ES-I3 (cell line): ENCODE data around the gene EIPR1.
"Not testable (repeated sequence)": the region's sequence is repeated elsewhere in the genome, so short reads cannot be mapped to it uniquely, and the experiment has no call there.

ENCODE experiments used
- H3K36me3 ChIP-seq: 2 replicates; pipeline ENCODE4 v1.6.1; 2013; ENCODE audit warnings: mild to moderate bottlenecking, low read length, control low read depth, moderate library complexity; ENCODE audit not compliant: insufficient read depth
- H3K4me1 ChIP-seq: 2 replicates; pipeline ENCODE4 v1.6.1; 2013; ENCODE audit warnings: mild to moderate bottlenecking, control low read depth, low read length; ENCODE audit not compliant: insufficient read depth
- H3K9ac ChIP-seq: 2 replicates; pipeline ENCODE4 v1.6.1; 2013; ENCODE audit warnings: low read depth, mild to moderate bottlenecking, low read length, moderate library complexity
- H3K9me3 ChIP-seq: 2 replicates; pipeline ENCODE4 v1.6.1; 2013; ENCODE audit warnings: mild to moderate bottlenecking, low read length, moderate library complexity; ENCODE audit not compliant: control insufficient read depth, insufficient read depth

Gene EIPR1

GRCh38 chr2:3357446-3357845 lies 20.2 kb downstream of the EIPR1 start:
- not testable (repeated sequence) for H3K36me3 ChIP-seq, H3K9me3 ChIP-seq, H3K9ac ChIP-seq
- peaks cover 10% of the 10 kb centered on the region for H3K4me1 ChIP-seq

- H3K9me3 ChIP-seq, result no peaks in the 10 kb centered on the region
- H3K36me3 ChIP-seq, result no peaks in the 10 kb centered on the region; the same call in 1 of the 2 replicates
- no peak overlapping the region for H3K9ac ChIP-seq
- H3K4me1 ChIP-seq, result peaks cover 10% of the 10 kb centered on the region
Observed at GRCh38 chr2:3356799-3357198, 20.8 kb downstream of the EIPR1 start.

DNA sequence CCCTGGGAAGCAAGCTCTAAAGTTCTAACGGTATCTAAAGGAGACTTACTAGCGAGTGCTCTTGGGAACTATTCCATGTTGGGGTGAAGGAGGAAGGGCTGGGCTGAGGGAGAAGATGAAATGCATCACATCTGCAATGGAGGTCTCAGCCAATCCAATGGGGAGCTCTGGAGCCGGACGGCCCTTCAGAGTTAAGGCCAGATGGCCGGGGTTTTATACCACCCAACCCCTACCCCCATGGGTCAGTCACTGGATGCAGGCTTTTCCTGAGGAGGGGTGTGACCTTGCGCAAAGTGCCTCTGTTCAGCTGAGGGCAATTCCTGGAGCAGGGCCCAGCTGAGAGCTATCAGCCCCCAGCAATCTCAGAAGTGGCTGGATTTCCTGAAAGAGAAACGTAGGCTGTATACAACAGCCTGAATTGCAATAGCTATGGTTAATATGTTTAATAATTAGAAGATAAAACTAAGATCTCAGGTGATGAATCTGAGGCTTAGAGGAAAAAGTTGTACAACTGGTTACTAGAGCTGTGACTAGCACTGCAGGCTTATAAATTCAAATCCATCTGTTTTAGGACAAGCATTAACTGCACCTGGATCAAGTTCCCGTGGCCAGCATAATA lies 21.6 kb downstream of the EIPR1 start:
- no peaks in the 10 kb centered on the region; the same call in 1 of the 2 replicates for H3K36me3 ChIP-seq
- H3K9ac ChIP-seq, result no peak overlapping the region

GRCh38 chr2:3354986-3355385 lies 22.6 kb downstream of the EIPR1 start:
- Histone ChIP-seq H3K36me3 (no peaks in the 10 kb centered on the region; the same call in 1 of the 2 replicates), H3K9ac (no peak overlapping the region), H3K4me1 (peaks cover 5% of the 10 kb centered on the region; the same call in 1 of the 2 replicates), H3K9me3 (no peaks in the 10 kb centered on the region)

More for the DNA sequence above, 21.6 kb downstream of the EIPR1 start:
- H3K9me3 ChIP-seq, result no peaks in the 10 kb centered on the region
- peaks cover 7% of the 10 kb centered on the region for H3K4me1 ChIP-seq

DNA sequence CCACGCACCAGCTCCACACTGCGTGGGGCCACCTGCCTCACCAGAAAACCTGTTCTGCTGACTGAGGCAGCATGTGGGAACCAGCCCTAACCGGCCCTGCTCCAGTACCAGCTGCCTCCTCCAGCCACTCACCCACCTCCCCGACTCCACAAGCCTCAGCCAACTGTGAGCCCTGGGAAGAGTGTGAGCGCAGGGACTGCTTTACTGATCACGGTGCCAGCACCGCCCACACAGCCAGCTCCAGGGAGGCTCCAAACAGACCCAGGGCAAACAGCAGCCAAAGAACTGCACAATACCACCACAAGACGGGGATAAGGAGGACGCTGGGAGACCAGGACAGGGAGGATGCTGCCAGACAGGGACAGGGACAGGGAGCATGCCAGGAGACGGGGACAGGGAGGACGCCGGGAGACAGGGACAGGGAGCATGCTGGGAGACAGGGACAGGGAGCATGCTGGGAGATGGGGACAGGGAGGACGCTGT lies 28.4 kb downstream of the EIPR1 start:
- no peaks in the 10 kb centered on the region for H3K36me3 ChIP-seq
- no peaks in the 10 kb centered on the region for H3K9me3 ChIP-seq
- no peak overlapping the region for H3K9ac ChIP-seq
- no peaks in the 10 kb centered on the region for H3K4me1 ChIP-seq

DNA sequence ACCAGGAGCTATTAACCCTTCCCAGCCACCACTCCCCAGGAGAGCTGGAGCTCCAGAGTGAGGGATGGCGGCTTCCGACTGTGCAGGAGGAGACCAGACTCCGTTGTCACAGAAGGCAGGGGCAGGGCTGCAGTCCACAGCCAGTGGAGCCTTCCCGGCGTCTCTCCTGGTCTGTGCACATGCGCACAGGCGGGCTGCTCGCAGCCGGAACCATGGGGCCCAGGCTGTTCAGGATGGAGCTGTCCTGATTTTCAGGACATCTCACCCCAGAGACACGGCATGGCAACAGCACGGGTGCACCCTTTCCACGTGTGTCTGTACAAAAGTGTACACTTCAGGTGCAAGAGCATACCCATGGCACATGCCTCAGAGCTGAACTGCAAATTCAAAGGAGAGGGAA lies 28.9 kb downstream of the EIPR1 start:
- no peak overlapping the region for H3K9ac ChIP-seq
- no peaks in the 10 kb centered on the region for H3K36me3 ChIP-seq
- H3K9me3 ChIP-seq, result no peaks in the 10 kb centered on the region
- no peaks in the 10 kb centered on the region for H3K4me1 ChIP-seq

- Histone ChIP-seq H3K9ac (no peak overlapping the region), H3K9me3 (no peaks in the 10 kb centered on the region), H3K4me1 (no peaks in the 10 kb centered on the region), H3K36me3 (no peaks in the 10 kb centered on the region)
Observed at GRCh38 chr2:3345621-3346020, 32.0 kb downstream of the EIPR1 start.

DNA sequence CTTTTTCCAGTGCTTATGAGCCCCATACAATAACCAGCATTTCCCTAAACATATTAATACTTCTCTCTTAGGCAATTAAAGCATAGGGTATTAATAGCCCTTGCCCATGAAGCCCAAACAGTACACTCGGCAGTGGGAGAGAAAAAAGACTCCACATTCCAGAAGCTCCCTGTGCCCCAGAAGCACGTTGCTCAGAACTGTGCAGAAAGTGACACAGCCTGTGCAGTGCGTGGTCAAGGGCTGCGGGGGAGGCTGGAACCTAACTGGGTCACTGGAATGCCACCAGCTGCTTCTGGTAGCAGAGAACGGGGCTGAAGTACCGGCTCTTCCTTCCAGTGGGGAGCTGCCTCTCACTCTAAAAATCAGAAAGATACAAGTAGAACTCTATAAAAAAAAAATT lies 32.7 kb downstream of the EIPR1 start:
- no peak overlapping the region for H3K9ac ChIP-seq
- no peaks in the 10 kb centered on the region for H3K36me3 ChIP-seq
- no peaks in the 10 kb centered on the region for H3K4me1 ChIP-seq
- H3K9me3 ChIP-seq, result no peaks in the 10 kb centered on the region; the same call in 1 of the 2 replicates

GRCh38 chr2:3343012-3343411 lies 34.6 kb downstream of the EIPR1 start:
- Histone ChIP-seq H3K36me3 (no peaks in the 10 kb centered on the region), H3K9ac (no peak overlapping the region), H3K9me3 (no peaks in the 10 kb centered on the region; the same call in 1 of the 2 replicates), H3K4me1 (no peaks in the 10 kb centered on the region)

- H3K4me1 ChIP-seq, result no peaks in the 10 kb centered on the region
- H3K9ac ChIP-seq, result no peak overlapping the region
- no peaks in the 10 kb centered on the region; the same call in 1 of the 2 replicates for H3K9me3 ChIP-seq
- no peaks in the 10 kb centered on the region for H3K36me3 ChIP-seq
Observed at GRCh38 chr2:3342324-3342723, 35.3 kb downstream of the EIPR1 start.

- no peaks in the 10 kb centered on the region for H3K36me3 ChIP-seq
- H3K9me3 ChIP-seq, result no peaks in the 10 kb centered on the region; the same call in 1 of the 2 replicates
- H3K4me1 ChIP-seq, result no peaks in the 10 kb centered on the region
- no peak overlapping the region for H3K9ac ChIP-seq
Observed at GRCh38 chr2:3341336-3341735, 36.3 kb downstream of the EIPR1 start.

- H3K9ac ChIP-seq, result no peak overlapping the region
- no peaks in the 10 kb centered on the region for H3K36me3 ChIP-seq
- no peaks in the 10 kb centered on the region; the same call in 1 of the 2 replicates for H3K9me3 ChIP-seq
- no peaks in the 10 kb centered on the region for H3K4me1 ChIP-seq
Observed at GRCh38 chr2:3340144-3340543, 37.5 kb downstream of the EIPR1 start.

DNA sequence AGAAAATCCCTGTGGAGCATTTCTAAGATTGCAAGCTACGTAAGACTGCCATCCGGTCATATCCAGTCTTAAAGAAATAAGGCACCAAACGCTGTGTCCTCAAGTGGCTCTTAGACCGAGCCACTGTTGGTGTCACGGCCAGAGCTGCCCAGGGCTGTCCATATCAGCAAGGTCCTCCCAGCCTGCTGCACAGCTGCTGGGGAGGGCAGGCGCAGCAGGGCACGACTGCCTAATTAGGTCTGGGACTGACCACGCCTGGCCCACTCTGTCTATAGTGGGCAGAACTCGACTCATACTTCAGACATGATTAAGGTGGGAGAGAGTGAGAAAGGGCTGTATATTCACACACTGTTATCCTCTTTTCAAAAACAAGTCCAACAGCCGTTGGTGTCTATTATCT lies 39.3 kb downstream of the EIPR1 start:
- Histone ChIP-seq H3K36me3 (no peaks in the 10 kb centered on the region), H3K4me1 (no peaks in the 10 kb centered on the region), H3K9me3 (no peaks in the 10 kb centered on the region; the same call in 1 of the 2 replicates), H3K9ac (no peak overlapping the region)

DNA sequence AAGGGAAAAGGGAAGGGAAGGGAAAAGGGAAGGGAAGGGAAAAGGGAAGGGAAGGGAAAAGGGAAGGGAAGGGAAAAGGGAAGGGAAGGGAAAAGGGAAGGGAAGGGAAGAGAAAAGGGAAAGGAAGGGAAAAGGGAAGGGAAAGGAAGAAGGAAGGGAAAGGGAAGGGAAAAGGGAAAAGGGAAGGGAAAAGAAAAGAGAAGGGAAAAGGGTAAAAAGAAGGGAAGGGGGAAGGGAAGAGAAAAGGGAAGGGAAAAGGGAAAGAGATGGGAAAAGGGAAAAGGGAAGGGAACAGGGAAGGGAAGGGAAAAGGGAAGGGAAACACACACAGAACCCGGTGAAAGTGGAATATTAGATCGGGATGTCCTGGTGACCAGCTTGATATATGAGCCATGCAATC lies 40.8 kb downstream of the EIPR1 start:
- no peaks in the 10 kb centered on the region for H3K36me3 ChIP-seq
- H3K4me1 ChIP-seq, result no peaks in the 10 kb centered on the region

More for the DNA sequence above, 40.8 kb downstream of the EIPR1 start:
- H3K9ac ChIP-seq, result no peak overlapping the region
- no peaks in the 10 kb centered on the region; the same call in 1 of the 2 replicates for H3K9me3 ChIP-seq
